ENCODE data around the gene SUPT5H.

The SUPT5H gene

DNA sequence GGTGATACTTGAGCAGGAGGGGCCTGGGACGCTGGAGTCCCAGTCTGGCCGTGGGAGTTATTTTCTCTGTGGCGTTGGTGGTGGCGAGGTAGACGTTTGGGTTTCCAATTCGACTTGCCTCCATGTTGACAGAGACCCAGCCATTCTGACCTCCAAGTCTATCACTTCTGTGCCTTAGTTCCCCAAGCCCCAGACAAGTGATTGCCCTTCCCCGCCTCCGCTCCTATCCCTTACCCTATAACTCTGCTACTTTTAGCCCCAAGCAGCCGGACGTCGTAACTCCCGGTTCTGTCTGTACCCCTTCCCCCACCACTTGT lies 35.8 kb downstream of the SUPT5H start:
- Mint-ChIP-seq H3K27ac (peak overlapping the region; percentile 96), H3K4me3 (peak overlapping the region; percentile 96), H3K27me3 (ENCODE audit: low read depth, poor library complexity) (peaks cover 7% of the 10 kb centered on the region), H3K36me3 (ENCODE audit: low read depth) (peaks cover 27% of the 10 kb centered on the region), H3K9me3 (no peaks in the 10 kb centered on the region), H3K4me1 (peaks cover 36% of the 10 kb centered on the region)
- no peak for DNase-seq
- no peak for TF ChIP-seq CTCF (IDR thresholded peaks at IDR 0.05)

DNA sequence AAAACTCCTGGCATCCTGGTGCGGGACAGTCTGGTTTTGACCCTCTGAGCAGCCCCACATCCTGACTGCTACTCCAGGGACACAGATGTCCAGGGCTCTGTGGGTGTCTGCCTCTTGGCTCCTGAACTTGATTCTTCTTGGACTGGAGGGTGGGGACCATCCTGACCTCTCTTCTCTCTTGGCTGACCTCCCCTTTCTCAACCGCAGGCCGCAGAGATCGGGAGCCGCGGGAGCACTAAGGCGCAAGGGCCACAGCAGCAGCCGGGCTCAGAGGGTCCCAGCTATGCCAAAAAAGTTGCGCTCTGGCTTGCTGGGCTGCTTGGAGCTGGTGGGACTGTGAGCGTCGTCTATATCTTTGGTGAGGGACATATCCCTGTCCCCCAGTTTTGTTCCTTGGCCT lies 36.3 kb downstream of the SUPT5H start:
- TF ChIP-seq CTCF (IDR thresholded peaks at IDR 0.05) = no peak

GRCh38 chr19:39483141-39483540 lies 37.8 kb downstream of the SUPT5H start:
- Mint-ChIP-seq H3K27ac (no peak overlapping the region), H3K27me3 (ENCODE audit: low read depth, poor library complexity) (peaks cover 4% of the 10 kb centered on the region), H3K4me1 (peaks cover 36% of the 10 kb centered on the region), H3K4me3 (peak overlapping the region; percentile 96), H3K36me3 (ENCODE audit: low read depth) (peaks cover 28% of the 10 kb centered on the region), H3K9me3 (no peaks in the 10 kb centered on the region)
- TF ChIP-seq CTCF (IDR thresholded peaks at IDR 0.05) = no peak
- no peak for DNase-seq

More for the DNA sequence above, 36.3 kb downstream of the SUPT5H start:
- no peak for DNase-seq
- Mint-ChIP-seq H3K9me3 (no peaks in the 10 kb centered on the region), H3K27me3 (ENCODE audit: low read depth, poor library complexity) (peaks cover 4% of the 10 kb centered on the region), H3K27ac (peak overlapping the region; percentile 96), H3K4me1 (peaks cover 36% of the 10 kb centered on the region), H3K36me3 (ENCODE audit: low read depth) (peaks cover 26% of the 10 kb centered on the region), H3K4me3 (peak overlapping the region; percentile 96)

- DNase-seq = no peak
- H3K36me3 Mint-ChIP-seq (ENCODE audit: low read depth) = peaks cover 40% of the 10 kb centered on the region
- no peak overlapping the region for H3K27ac Mint-ChIP-seq
- no peak overlapping the region for H3K4me3 Mint-ChIP-seq
- peaks cover 5% of the 10 kb centered on the region for H3K4me1 Mint-ChIP-seq
- H3K27me3 Mint-ChIP-seq (ENCODE audit: low read depth, poor library complexity) = no peaks in the 10 kb centered on the region
- no peaks in the 10 kb centered on the region for H3K9me3 Mint-ChIP-seq
- TF ChIP-seq CTCF (IDR thresholded peaks at IDR 0.05) = no peak
These were observed 44.4 kb downstream of the SUPT5H start for GRCh38 chr19:39489756-39490155.

GRCh38 chr19:39492225-39492624 lies 46.8 kb downstream of the SUPT5H start:
- H3K27ac Mint-ChIP-seq = no peak overlapping the region
- H3K27me3 Mint-ChIP-seq (ENCODE audit: low read depth, poor library complexity) = no peaks in the 10 kb centered on the region
- peaks cover 24% of the 10 kb centered on the region for H3K36me3 Mint-ChIP-seq (ENCODE audit: low read depth)
- no peak overlapping the region for H3K4me3 Mint-ChIP-seq
- TF ChIP-seq CTCF (IDR thresholded peaks at IDR 0.05) = no peak
- DNase-seq = no peak
- H3K4me1 Mint-ChIP-seq = peaks cover 15% of the 10 kb centered on the region
- no peaks in the 10 kb centered on the region for H3K9me3 Mint-ChIP-seq

DNA sequence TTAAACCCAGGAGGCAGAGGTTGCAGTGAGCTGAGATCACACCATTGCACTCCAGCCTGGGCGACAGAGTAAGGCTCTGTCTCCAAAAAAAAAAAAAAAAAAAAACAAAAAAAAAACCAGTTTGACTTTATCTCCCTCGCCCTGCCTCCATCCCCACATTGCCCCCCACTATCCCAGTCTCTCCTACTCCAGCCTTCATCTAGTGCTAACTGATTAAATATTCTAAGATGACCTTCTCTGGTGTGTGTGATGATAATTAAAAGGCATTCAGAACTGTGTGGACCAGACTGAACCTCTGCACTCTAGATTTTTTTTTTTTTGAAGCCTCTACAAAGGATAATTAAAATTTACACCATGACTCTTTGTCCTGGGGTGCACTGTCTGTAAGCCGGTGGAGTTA lies 47.4 kb downstream of the SUPT5H start:
- no peak for TF ChIP-seq CTCF (IDR thresholded peaks at IDR 0.05)
- DNase-seq = no peak
- no peak overlapping the region for H3K27ac Mint-ChIP-seq
- no peaks in the 10 kb centered on the region for H3K9me3 Mint-ChIP-seq
- no peaks in the 10 kb centered on the region for H3K27me3 Mint-ChIP-seq (ENCODE audit: low read depth, poor library complexity)
- no peak overlapping the region for H3K4me3 Mint-ChIP-seq
- H3K4me1 Mint-ChIP-seq = peaks cover 15% of the 10 kb centered on the region
- peaks cover 23% of the 10 kb centered on the region for H3K36me3 Mint-ChIP-seq (ENCODE audit: low read depth)

Data from nephron progenitor cell (in vitro differentiated cells).